Fibroblast of lung (primary cell): ENCODE data around the gene PKDCC. TPM values are rescaled to one million over a fixed set of nuclear protein-coding genes. Genes with fewer than 3 reads are reported as not detected.

Source experiments
- DNase-seq, 2 donors: peaks; one replicate each; pipeline versions ENCODE4 v3.0.0 to v3.0.0-alpha.2; 2010; ENCODE audit warnings: low read depth in 2 of 2
- H2AFZ ChIP-seq: 2 replicates; pipeline ENCODE4 v1.5.1; 2012; ENCODE audit warnings: low read length, control low read depth, inconsistent platforms
- H3K27ac ChIP-seq: 2 replicates; pipeline ENCODE4 v1.5.1; 2011; ENCODE audit warnings: low read length, control low read depth; ENCODE audit not compliant: insufficient read depth
- H3K27me3 ChIP-seq: 2 replicates; pipeline ENCODE4 v1.5.1; 2011; ENCODE audit warnings: mild to moderate bottlenecking, low read length; ENCODE audit not compliant: control insufficient read depth, insufficient read depth
- H3K36me3 ChIP-seq: 2 replicates; pipeline ENCODE4 v1.5.1; 2011; ENCODE audit warnings: low read length; ENCODE audit not compliant: control insufficient read depth, insufficient read depth
- H3K4me1 ChIP-seq: 2 replicates; pipeline ENCODE4 v1.5.1; 2011; ENCODE audit warnings: low read length; ENCODE audit not compliant: control insufficient read depth, insufficient read depth; ENCODE audit errors: extremely low read depth
- H3K4me2 ChIP-seq: 2 replicates; pipeline ENCODE4 v1.5.1; 2011; ENCODE audit warnings: low read length, control low read depth; ENCODE audit not compliant: insufficient read depth; ENCODE audit errors: extremely low read depth
- H3K4me3 ChIP-seq, 4 experiments: fragments of 200-600 bp in 1 of 4; sonication (generic) in 1 of 4; replicated peaks in 1 of 4; 2 replicates each; pipeline ENCODE4 v1.5.1; 2011 to 2016; ENCODE audit warnings: low read length in 4 of 4, low read depth in 3 of 4, mild to moderate bottlenecking in 3 of 4, control low read depth in 2 of 4, inconsistent platforms in 1 of 4, mixed read lengths in 1 of 4; ENCODE audit not compliant: insufficient read depth in 1 of 4; ENCODE audit errors: control extremely low read depth in 1 of 4
- H3K79me2 ChIP-seq: 2 replicates; pipeline ENCODE4 v1.5.1; 2012; ENCODE audit warnings: mild to moderate bottlenecking, low read length, inconsistent platforms; ENCODE audit not compliant: control insufficient read depth, insufficient read depth
- H3K9ac ChIP-seq: 2 replicates; pipeline ENCODE4 v1.5.1; 2011; ENCODE audit warnings: mild to moderate bottlenecking, low read length, control low read depth; ENCODE audit not compliant: insufficient read depth
- H3K9me3 ChIP-seq: 2 replicates; pipeline ENCODE4 v1.5.1; 2012; ENCODE audit warnings: low read depth, low read length; ENCODE audit not compliant: control insufficient read depth, insufficient read depth
- H4K20me1 ChIP-seq: 2 replicates; pipeline ENCODE4 v1.5.1; 2011; ENCODE audit warnings: low read length; ENCODE audit not compliant: control insufficient read depth, insufficient read depth; ENCODE audit errors: extremely low read depth
- CTCF ChIP-seq, 2 donors: IDR thresholded peaks in 1 of 2; conservative IDR thresholded peaks in 1 of 2; 1 replicate in 1 of 2; 2 replicates in 1 of 2; pipeline ENCODE4 v1.5.1; 2011 to 2012; ENCODE audit warnings: low read length in 2 of 2, control low read depth in 1 of 2, inconsistent platforms in 1 of 2, low read depth in 1 of 2, mild to moderate bottlenecking in 1 of 2
- EZH2 ChIP-seq: IDR thresholded peaks from 2 replicates; pipeline ENCODE4 v1.5.1; 2012; ENCODE audit warnings: low read length, control low read depth, mild to moderate bottlenecking; ENCODE audit errors: missing control alignments
- polyA plus RNA-seq, 2 donors: library from polyadenylated mRNA; depleted of rRNA in 1 of 2; stranded (reverse) in 1 of 2; unstranded in 1 of 2; fragments of >200 nt; gene quantifications; 2 replicates each; pipeline ENCODE4 v1.2.1, GENCODE V29; 2011 to 2012; ENCODE audit warnings: missing spikeins in 1 of 2
- total RNA-seq: library from RNA; depleted of rRNA; stranded (reverse); fragments of >200 nt; gene quantifications from 2 replicates; pipeline ENCODE4 v1.2.1, GENCODE V29; 2014

The PKDCC gene
- total and polyA plus RNA-seq, 2 donors (not counting 1 experiment from before 2014, with no cell fraction given) = 48.4 to 63.9 TPM

GRCh38 chr2:42071791-42072190 lies 24.0 kb downstream of the PKDCC start:
- no peaks in the 10 kb centered on the region for H4K20me1 ChIP-seq
- no peak overlapping the region for H3K27ac ChIP-seq

GRCh38 chr2:42072349-42073118 lies 24.7 kb downstream of the PKDCC start:
- no peak for TF ChIP-seq CTCF (conservative IDR thresholded peaks at IDR 0.05 in 1 of 2, IDR thresholded peaks at IDR 0.05 in 1 of 2; ENCODE audit: low read depth in 1 of 2, low read length in 2 of 2)
- no peak for TF ChIP-seq EZH2
- Histone ChIP-seq H3K36me3 (no peaks in the 10 kb centered on the region), H3K27ac (no peak overlapping the region), H3K9me3 (no peaks in the 10 kb centered on the region), H3K79me2 (no peaks in the 10 kb centered on the region), H3K4me1 (peaks cover 5% of the 10 kb centered on the region), H3K4me3 (no peak overlapping the region), H4K20me1 (no peaks in the 10 kb centered on the region), H2AFZ (no peak overlapping the region), H3K27me3 (no peaks in the 10 kb centered on the region), H3K4me2 (no peak overlapping the region), H3K9ac (no peak overlapping the region)
- peak; percentile 29 to 85 for DNase-seq

More at GRCh38 chr2:42071791-42072190, 24.0 kb downstream of the PKDCC start:
- H3K9ac ChIP-seq = no peak overlapping the region
- no peak overlapping the region for H3K4me3 ChIP-seq
- no peaks in the 10 kb centered on the region for H3K9me3 ChIP-seq
- no peak overlapping the region for H3K4me2 ChIP-seq
- H2AFZ ChIP-seq = no peak overlapping the region
- TF ChIP-seq CTCF (conservative IDR thresholded peaks at IDR 0.05 in 1 of 2, IDR thresholded peaks at IDR 0.05 in 1 of 2; ENCODE audit: low read depth in 1 of 2, low read length in 2 of 2) = no peak
- TF ChIP-seq EZH2 = no peak
- no peaks in the 10 kb centered on the region for H3K79me2 ChIP-seq
- H3K4me1 ChIP-seq = peaks cover 5% of the 10 kb centered on the region
- H3K27me3 ChIP-seq = no peaks in the 10 kb centered on the region
- no peaks in the 10 kb centered on the region for H3K36me3 ChIP-seq
- no peak for DNase-seq

GRCh38 chr2:42073739-42074503 lies 26.1 kb downstream of the PKDCC start:
- H3K4me1 ChIP-seq = peaks cover 5% of the 10 kb centered on the region
- H3K79me2 ChIP-seq = no peaks in the 10 kb centered on the region
- H3K9me3 ChIP-seq = no peaks in the 10 kb centered on the region
- DNase-seq = peak in 1 of 2 donors; percentile 91
- no peak for TF ChIP-seq EZH2
- no peak for TF ChIP-seq CTCF (conservative IDR thresholded peaks at IDR 0.05 in 1 of 2, IDR thresholded peaks at IDR 0.05 in 1 of 2; ENCODE audit: low read depth in 1 of 2, low read length in 2 of 2)
- H3K4me3 ChIP-seq = no peak overlapping the region
- no peak overlapping the region for H2AFZ ChIP-seq
- no peak overlapping the region for H3K4me2 ChIP-seq
- H4K20me1 ChIP-seq = no peaks in the 10 kb centered on the region
- no peaks in the 10 kb centered on the region for H3K36me3 ChIP-seq
- no peak overlapping the region for H3K9ac ChIP-seq
- H3K27ac ChIP-seq = peak overlapping the region; percentile 42
- no peaks in the 10 kb centered on the region for H3K27me3 ChIP-seq
